ENCODE results near the gene LYZL2. TPM values are rescaled to one million over a fixed set of nuclear protein-coding genes. Genes with fewer than 3 reads are reported as not detected.
A peak's percentile ranks its signal among the peaks of the same experiment; 100 is the strongest.
"Not testable (repeated sequence)": the region's sequence is repeated elsewhere in the genome, so short reads cannot be mapped to it uniquely, and the experiment has no call there.

Gene LYZL2
- total RNA-seq, 1 experiment from 2014 or later, result not detected

DNA sequence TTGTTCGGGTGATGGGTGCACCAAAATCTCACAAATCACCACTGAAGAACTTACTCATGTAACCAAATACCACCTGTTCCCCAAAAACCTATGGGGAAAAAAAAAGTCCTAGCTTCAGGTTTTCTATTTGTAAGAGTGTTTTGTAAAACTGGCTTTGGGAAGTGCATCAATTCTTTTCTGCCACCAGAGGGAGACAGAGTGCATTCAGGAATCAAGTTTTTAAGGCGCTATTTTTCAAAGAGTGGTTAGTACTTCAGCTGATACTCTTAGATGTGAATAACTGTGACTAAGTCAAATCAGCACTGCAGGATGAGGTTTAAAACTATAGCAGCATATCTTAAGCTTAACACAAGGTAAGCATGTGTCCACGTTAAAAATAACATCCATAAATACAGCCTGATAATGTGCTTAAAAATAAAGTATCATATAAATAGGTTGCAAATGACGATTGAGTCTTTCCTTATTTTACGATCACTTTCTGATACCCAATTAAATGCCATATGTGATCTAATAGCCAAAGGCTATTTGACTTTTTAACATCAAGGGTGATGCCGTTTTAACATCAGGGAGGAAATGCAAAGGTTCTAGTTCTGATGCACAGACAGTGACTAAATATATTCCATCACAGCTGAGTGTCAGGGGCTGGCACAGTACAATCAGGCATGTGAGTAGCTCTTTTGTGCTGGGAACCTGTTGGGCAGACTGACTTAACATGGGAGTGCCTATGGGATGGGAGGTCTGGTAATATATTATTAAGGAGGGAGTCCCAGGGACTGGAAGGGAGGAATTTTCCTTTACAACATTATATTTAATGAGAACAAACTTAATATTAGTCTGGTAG lies 10.6 kb upstream of the LYZL2 start:
- intact Hi-C loops (cut with micrococcal nuclease; ENCODE audit: unreplicated experiment), result no loop called here
- H3K27ac Mint-ChIP-seq (ENCODE audit: unreplicated experiment), result no peak overlapping the region
- H3K4me1 Mint-ChIP-seq (ENCODE audit: low read depth, unreplicated experiment), result no peaks in the 10 kb centered on the region
- H3K27me3 Mint-ChIP-seq (ENCODE audit: unreplicated experiment), result peaks cover 33% of the 10 kb centered on the region
- TF ChIP-seq, protein P1, sequence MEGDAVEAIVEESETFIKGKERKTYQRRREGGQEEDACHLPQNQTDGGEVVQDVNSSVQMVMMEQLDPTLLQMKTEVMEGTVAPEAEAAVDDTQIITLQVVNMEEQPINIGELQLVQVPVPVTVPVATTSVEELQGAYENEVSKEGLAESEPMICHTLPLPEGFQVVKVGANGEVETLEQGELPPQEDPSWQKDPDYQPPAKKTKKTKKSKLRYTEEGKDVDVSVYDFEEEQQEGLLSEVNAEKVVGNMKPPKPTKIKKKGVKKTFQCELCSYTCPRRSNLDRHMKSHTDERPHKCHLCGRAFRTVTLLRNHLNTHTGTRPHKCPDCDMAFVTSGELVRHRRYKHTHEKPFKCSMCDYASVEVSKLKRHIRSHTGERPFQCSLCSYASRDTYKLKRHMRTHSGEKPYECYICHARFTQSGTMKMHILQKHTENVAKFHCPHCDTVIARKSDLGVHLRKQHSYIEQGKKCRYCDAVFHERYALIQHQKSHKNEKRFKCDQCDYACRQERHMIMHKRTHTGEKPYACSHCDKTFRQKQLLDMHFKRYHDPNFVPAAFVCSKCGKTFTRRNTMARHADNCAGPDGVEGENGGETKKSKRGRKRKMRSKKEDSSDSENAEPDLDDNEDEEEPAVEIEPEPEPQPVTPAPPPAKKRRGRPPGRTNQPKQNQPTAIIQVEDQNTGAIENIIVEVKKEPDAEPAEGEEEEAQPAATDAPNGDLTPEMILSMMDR (IDR thresholded peaks at IDR 0.05; ENCODE audit: unreplicated experiment), result peak; percentile 76
- CTCF ChIA-PET, result interaction anchor here (0.6 to 1.2 kb wide), 7 partner anchors 31 to 281 kb away, joined by 3 to 5 read pairs (median 4); no protein-coding TSS in a partner anchor
- no peaks in the 10 kb centered on the region for H3K36me3 Mint-ChIP-seq (ENCODE audit: insufficient read depth, unreplicated experiment)
- BruUV-seq (replicated peaks), result no TSS peak
- H3K9me3 Mint-ChIP-seq (ENCODE audit: low read depth, unreplicated experiment), result no peaks in the 10 kb centered on the region
- H3K4me3 Mint-ChIP-seq (ENCODE audit: low read depth, unreplicated experiment), result no peak overlapping the region
- peak; percentile 23 for DNase-seq

DNA sequence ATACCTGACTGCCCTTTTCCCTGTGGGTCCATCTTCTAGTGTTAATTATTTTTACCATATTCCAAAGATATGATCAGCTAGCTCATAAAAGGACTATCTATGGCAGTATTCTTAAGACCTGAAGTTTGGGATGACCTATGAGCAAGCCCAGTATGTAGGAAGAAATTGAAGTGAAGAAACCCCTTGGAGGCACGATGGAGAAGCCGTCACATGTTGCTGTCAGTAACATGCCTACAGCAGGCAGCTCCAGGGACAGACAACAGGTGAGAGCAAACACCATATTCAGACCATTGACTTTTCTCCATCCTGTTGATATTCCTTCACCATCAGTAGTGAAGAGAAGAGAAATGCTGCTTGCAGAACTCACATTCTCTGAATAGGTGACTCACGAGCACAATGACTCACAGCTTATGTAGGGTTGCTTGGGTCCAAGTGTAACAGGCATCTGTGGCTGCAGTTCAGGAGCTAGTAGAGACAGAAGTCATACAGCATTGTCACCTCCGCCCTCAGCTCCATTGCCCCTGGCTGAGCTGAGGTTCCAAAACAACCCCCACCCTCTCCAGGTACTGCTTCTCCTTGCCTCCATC lies 8.4 kb upstream of the LYZL2 start:
- intact Hi-C loops (cut with micrococcal nuclease; ENCODE audit: unreplicated experiment), result no loop called here
- no peak overlapping the region for H3K4me3 Mint-ChIP-seq (ENCODE audit: low read depth, unreplicated experiment)
- CTCF ChIA-PET, result interaction anchor here (0.6 to 1.5 kb wide), 4 partner anchors 23 to 56 kb away, joined by 3 to 7 read pairs (median 4); no protein-coding TSS in a partner anchor
- TF ChIP-seq, protein P1 (IDR thresholded peaks at IDR 0.05; ENCODE audit: unreplicated experiment), result no peak
- no TSS peak for BruUV-seq (replicated peaks)
- no peaks in the 10 kb centered on the region for H3K4me1 Mint-ChIP-seq (ENCODE audit: low read depth, unreplicated experiment)
- H3K27me3 Mint-ChIP-seq (ENCODE audit: unreplicated experiment), result peaks cover 11% of the 10 kb centered on the region
- H3K9me3 Mint-ChIP-seq (ENCODE audit: low read depth, unreplicated experiment), result no peaks in the 10 kb centered on the region
- no peak overlapping the region for H3K27ac Mint-ChIP-seq (ENCODE audit: unreplicated experiment)
- DNase-seq, result peak; percentile 47
- H3K36me3 Mint-ChIP-seq (ENCODE audit: insufficient read depth, unreplicated experiment), result no peaks in the 10 kb centered on the region

DNA sequence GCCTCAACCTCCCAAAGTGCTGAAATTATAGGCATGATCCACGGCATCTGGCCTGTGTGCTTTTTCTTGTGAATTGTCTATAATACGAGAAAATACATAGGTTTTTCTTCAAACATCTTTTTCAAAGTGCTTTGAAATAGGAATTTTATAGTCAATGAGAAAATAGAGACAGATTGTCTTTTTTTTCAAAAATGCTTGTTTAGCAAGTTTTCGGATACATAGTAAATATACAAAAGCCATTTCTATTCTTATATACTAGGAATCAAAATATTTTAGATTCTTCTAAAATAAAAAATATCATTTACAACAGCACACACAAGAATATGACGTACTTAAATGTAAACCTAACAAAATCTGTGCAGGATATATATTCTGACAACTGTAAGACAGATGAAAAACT lies 1.6 kb upstream of the LYZL2 start:
- no peak for DNase-seq
- H3K36me3 Mint-ChIP-seq (ENCODE audit: insufficient read depth, unreplicated experiment), result no peaks in the 10 kb centered on the region
- no TSS peak for BruUV-seq (replicated peaks)
- intact Hi-C loops (cut with micrococcal nuclease; ENCODE audit: unreplicated experiment), result no loop called here
- H3K27ac Mint-ChIP-seq (ENCODE audit: unreplicated experiment), result no peak overlapping the region
- CTCF ChIA-PET, result no interaction called here
- TF ChIP-seq, protein P1 (IDR thresholded peaks at IDR 0.05; ENCODE audit: unreplicated experiment), result no peak
- H3K4me3 Mint-ChIP-seq (ENCODE audit: low read depth, unreplicated experiment), result no peak overlapping the region
- H3K4me1 Mint-ChIP-seq (ENCODE audit: low read depth, unreplicated experiment), result no peaks in the 10 kb centered on the region
- H3K27me3 Mint-ChIP-seq (ENCODE audit: unreplicated experiment), result no peaks in the 10 kb centered on the region
- no peaks in the 10 kb centered on the region for H3K9me3 Mint-ChIP-seq (ENCODE audit: low read depth, unreplicated experiment)

DNA sequence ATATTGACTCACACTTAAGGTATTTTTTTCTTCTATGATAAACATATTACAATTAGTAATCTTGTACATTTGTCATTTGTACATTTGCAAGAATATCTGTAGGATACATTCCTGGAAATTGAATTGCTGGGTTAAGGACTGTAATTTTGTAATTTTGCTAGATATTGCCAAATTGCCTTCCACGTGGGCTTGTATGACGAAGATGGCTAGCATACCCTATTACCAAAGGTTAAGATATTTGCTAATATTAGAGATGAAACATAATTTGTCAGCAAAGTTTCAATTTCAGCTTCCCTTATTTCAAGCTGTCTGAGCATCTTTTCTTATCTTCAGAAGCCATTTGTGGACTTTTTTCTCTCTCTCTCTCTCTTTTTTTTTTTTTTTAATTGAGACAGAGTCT lies 1.0 kb upstream of the LYZL2 start:
- H3K27me3 Mint-ChIP-seq (ENCODE audit: unreplicated experiment), result no peaks in the 10 kb centered on the region

DNA sequence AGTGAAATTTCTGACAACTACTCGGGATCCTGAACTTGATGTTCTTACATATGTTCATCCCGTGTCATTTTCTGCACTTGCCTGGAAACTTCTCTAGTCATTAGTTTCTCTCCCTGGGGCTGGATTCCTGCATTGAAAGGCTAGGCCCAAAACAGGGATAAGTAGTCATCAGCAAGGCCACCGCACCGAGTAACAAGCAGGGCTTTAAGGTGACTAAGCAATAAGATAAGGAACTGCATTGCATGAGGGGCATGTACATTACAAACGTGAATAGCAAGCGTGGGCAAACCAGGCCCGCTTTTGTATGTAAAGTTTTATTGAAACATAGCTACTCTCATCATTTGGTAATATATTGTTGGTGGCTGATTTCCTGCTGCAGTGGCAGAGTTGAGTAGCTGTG lies 977 bp downstream of the LYZL2 start:
- DNase-seq; H3K36me3 Mint-ChIP-seq (ENCODE audit: insufficient read depth, unreplicated experiment); CTCF ChIA-PET; H3K27ac Mint-ChIP-seq (ENCODE audit: unreplicated experiment); H3K9me3 Mint-ChIP-seq (ENCODE audit: low read depth, unreplicated experiment); H3K4me1 Mint-ChIP-seq (ENCODE audit: low read depth, unreplicated experiment); intact Hi-C loops (cut with micrococcal nuclease; ENCODE audit: unreplicated experiment); BruUV-seq (replicated peaks); H3K4me3 Mint-ChIP-seq (ENCODE audit: low read depth, unreplicated experiment): not testable (repeated sequence)
- peaks cover 17% of the 10 kb centered on the region for H3K27me3 Mint-ChIP-seq (ENCODE audit: unreplicated experiment)

More for the DNA sequence above, 1.0 kb upstream of the LYZL2 start:
- Mint-ChIP-seq H3K36me3 (ENCODE audit: insufficient read depth, unreplicated experiment) (no peaks in the 10 kb centered on the region), H3K4me3 (ENCODE audit: low read depth, unreplicated experiment) (no peak overlapping the region), H3K4me1 (ENCODE audit: low read depth, unreplicated experiment) (no peaks in the 10 kb centered on the region), H3K27ac (ENCODE audit: unreplicated experiment) (no peak overlapping the region), H3K9me3 (ENCODE audit: low read depth, unreplicated experiment) (no peaks in the 10 kb centered on the region)
- TF ChIP-seq, protein P1 (IDR thresholded peaks at IDR 0.05; ENCODE audit: unreplicated experiment), result no peak
- no peak for DNase-seq
- BruUV-seq (replicated peaks), result no TSS peak
- CTCF ChIA-PET, result no interaction called here
- intact Hi-C loops (cut with micrococcal nuclease; ENCODE audit: unreplicated experiment), result no loop called here

DNA sequence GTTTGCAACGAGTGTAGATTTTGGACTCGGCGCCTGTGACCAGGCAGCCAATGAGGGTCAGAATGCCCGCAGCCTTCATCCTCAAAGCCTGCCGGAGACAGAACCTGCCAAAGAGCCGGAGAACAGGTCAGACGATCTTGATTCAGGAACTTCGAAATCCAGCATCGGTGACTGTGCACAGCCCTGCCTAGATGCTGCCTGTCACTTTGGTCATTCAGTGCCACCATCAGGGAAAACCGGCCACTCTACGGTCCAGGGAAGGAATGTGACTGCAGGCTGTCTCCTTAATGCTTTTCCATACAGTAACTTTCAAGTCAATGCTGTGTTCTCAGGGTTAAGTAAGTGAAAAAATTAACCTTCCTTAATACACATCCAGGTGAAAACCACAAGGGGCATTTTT lies 2.7 kb downstream of the LYZL2 start:
- H3K36me3 Mint-ChIP-seq (ENCODE audit: insufficient read depth, unreplicated experiment); H3K4me1 Mint-ChIP-seq (ENCODE audit: low read depth, unreplicated experiment); BruUV-seq (replicated peaks); intact Hi-C loops (cut with micrococcal nuclease; ENCODE audit: unreplicated experiment); H3K27ac Mint-ChIP-seq (ENCODE audit: unreplicated experiment); H3K9me3 Mint-ChIP-seq (ENCODE audit: low read depth, unreplicated experiment); H3K4me3 Mint-ChIP-seq (ENCODE audit: low read depth, unreplicated experiment); DNase-seq; CTCF ChIA-PET: not testable (repeated sequence)
- H3K27me3 Mint-ChIP-seq (ENCODE audit: unreplicated experiment), result peaks cover 20% of the 10 kb centered on the region

DNA sequence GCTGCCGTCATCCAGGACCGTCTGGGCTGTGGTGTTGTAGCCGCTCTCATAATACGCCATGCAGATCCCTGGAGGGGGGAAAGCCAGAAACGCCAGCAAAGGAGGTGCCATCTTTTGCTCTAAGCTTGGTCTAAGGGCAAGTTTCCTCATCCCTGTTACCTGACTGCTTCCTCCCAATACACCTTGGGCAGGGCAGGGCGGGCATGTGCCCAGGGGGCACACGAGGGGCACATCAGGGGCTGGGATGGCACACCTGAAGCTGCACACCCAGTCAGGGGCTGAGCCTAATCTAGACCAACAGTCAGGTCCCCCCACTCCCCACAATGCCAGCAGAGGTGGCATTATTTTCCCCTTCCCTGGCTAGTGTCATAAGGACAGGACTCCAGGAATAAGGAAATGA lies 3.4 kb downstream of the LYZL2 start:
- H3K27ac Mint-ChIP-seq (ENCODE audit: unreplicated experiment); H3K4me1 Mint-ChIP-seq (ENCODE audit: low read depth, unreplicated experiment); H3K9me3 Mint-ChIP-seq (ENCODE audit: low read depth, unreplicated experiment); H3K36me3 Mint-ChIP-seq (ENCODE audit: insufficient read depth, unreplicated experiment); BruUV-seq (replicated peaks); H3K4me3 Mint-ChIP-seq (ENCODE audit: low read depth, unreplicated experiment); intact Hi-C loops (cut with micrococcal nuclease; ENCODE audit: unreplicated experiment); CTCF ChIA-PET; DNase-seq: not testable (repeated sequence)
- peaks cover 20% of the 10 kb centered on the region for H3K27me3 Mint-ChIP-seq (ENCODE audit: unreplicated experiment)

All from Calu3 (cell line).